Stimulated activated CD8-positive, alpha-beta memory T cell treated with anti-CD3 and anti-CD28 coated beads, Interleukin-12 subunit alpha, Interleukin-12 subunit beta, amount 100 ng/mL, for 4 hours (primary cell): ENCODE data around the gene CLEC16A.
A peak's percentile ranks its signal among the peaks of the same experiment; 100 is the strongest.

Source experiments
- DNase-seq: peaks from one replicate; pipeline ENCODE4 v3.0.0-alpha.2; 2020; ENCODE audit warnings: low read depth

The CLEC16A gene

GRCh38 chr16:10992112-10992511 is 47.7 kb downstream of the CLEC16A start:
- no peak for DNase-seq

- DNase-seq: no peak
Observed at GRCh38 chr16:10992797-10993196, 48.4 kb downstream of the CLEC16A start.

GRCh38 chr16:10993649-10994048 is 49.3 kb downstream of the CLEC16A start:
- no peak for DNase-seq

- no peak for DNase-seq
Observed at GRCh38 chr16:10994571-10994970, 50.2 kb downstream of the CLEC16A start.

GRCh38 chr16:10995565-10995964 is 51.2 kb downstream of the CLEC16A start:
- no peak for DNase-seq

- DNase-seq: no peak
Observed at GRCh38 chr16:10997485-10997884, 53.1 kb downstream of the CLEC16A start.

- no peak for DNase-seq
Observed at GRCh38 chr16:10999300-10999699, 54.9 kb downstream of the CLEC16A start.

- DNase-seq: no peak
Observed at GRCh38 chr16:11001611-11002010, 57.2 kb downstream of the CLEC16A start.

- DNase-seq: no peak
Observed at GRCh38 chr16:11003141-11003540, 58.8 kb downstream of the CLEC16A start.

GRCh38 chr16:11004351-11004750 is 60.0 kb downstream of the CLEC16A start:
- DNase-seq: no peak

- DNase-seq: no peak
Observed at GRCh38 chr16:11004973-11005610, 60.7 kb downstream of the CLEC16A start.

GRCh38 chr16:11005611-11005975 is 61.2 kb downstream of the CLEC16A start:
- no peak for DNase-seq

- no peak for DNase-seq
Observed at GRCh38 chr16:11006656-11007055, 62.3 kb downstream of the CLEC16A start.

- no peak for DNase-seq
Observed at GRCh38 chr16:11007714-11008280, 63.4 kb downstream of the CLEC16A start.

- no peak for DNase-seq
Observed at GRCh38 chr16:11009027-11009755, 64.8 kb downstream of the CLEC16A start.

GRCh38 chr16:11010575-11011221 is 66.3 kb downstream of the CLEC16A start:
- no peak for DNase-seq

GRCh38 chr16:11011326-11011725 is 67.0 kb downstream of the CLEC16A start:
- DNase-seq: no peak

- no peak for DNase-seq
Observed at GRCh38 chr16:11012841-11013240, 68.5 kb downstream of the CLEC16A start.

GRCh38 chr16:11014136-11014535 is 69.8 kb downstream of the CLEC16A start:
- DNase-seq: no peak

GRCh38 chr16:11015076-11015475 is 70.7 kb downstream of the CLEC16A start:
- DNase-seq: no peak

GRCh38 chr16:11015607-11016006 is 71.2 kb downstream of the CLEC16A start:
- DNase-seq: no peak

- DNase-seq: no peak
Observed at GRCh38 chr16:11016524-11016988, 72.2 kb downstream of the CLEC16A start.

- peak; percentile 17 for DNase-seq
Observed at GRCh38 chr16:11016993-11017392, 72.6 kb downstream of the CLEC16A start.
